CD4-positive, alpha-beta T cell treated with Interleukin-10 for 1 hour (primary cell): ENCODE measurements around the gene BAIAP3.
"Not testable (repeated sequence)": the region's sequence is repeated elsewhere in the genome, so short reads cannot be mapped to it uniquely, and the experiment has no call there.

Experiments
- DNase-seq: peaks from one replicate; pipeline ENCODE4 v3.0.0-alpha.2; 2020

Gene BAIAP3

GRCh38 chr16:1333149-1333812 is at the start of gene BAIAP3:
BAIAP3 (plus strand) TSS chr16:1333645; CDS start chr16:1338550, 4,905 bp downstream.
- DNase-seq, result peak; percentile 51

- no peak for DNase-seq
Measured at GRCh38 chr16:1283996-1284616, 49.3 kb upstream of the BAIAP3 start.

GRCh38 chr16:1285669-1286512 is 47.6 kb upstream of the BAIAP3 start:
- no peak for DNase-seq

- DNase-seq, result no peak
Measured at GRCh38 chr16:1286513-1287094, 46.8 kb upstream of the BAIAP3 start.

GRCh38 chr16:1287982-1288670 is 45.3 kb upstream of the BAIAP3 start:
- no peak for DNase-seq

GRCh38 chr16:1288813-1289476 is 44.5 kb upstream of the BAIAP3 start:
- peak; percentile 18 for DNase-seq

GRCh38 chr16:1289477-1289866 is 44.0 kb upstream of the BAIAP3 start:
- no peak for DNase-seq

- no peak for DNase-seq
Measured at GRCh38 chr16:1290063-1290501, 43.4 kb upstream of the BAIAP3 start.

- DNase-seq, result no peak
Measured at GRCh38 chr16:1290860-1291575, 42.4 kb upstream of the BAIAP3 start.

GRCh38 chr16:1291576-1291974 is 41.9 kb upstream of the BAIAP3 start:
- DNase-seq, result no peak

GRCh38 chr16:1292208-1292607 is 41.2 kb upstream of the BAIAP3 start:
- not testable (repeated sequence) for DNase-seq

- not testable (repeated sequence) for DNase-seq
Measured at GRCh38 chr16:1292808-1293207, 40.6 kb upstream of the BAIAP3 start.

GRCh38 chr16:1293921-1294656 is 39.4 kb upstream of the BAIAP3 start:
- DNase-seq, result no peak

- DNase-seq, result no peak
Measured at GRCh38 chr16:1295465-1295864, 38.0 kb upstream of the BAIAP3 start.

GRCh38 chr16:1296688-1297017 is 36.8 kb upstream of the BAIAP3 start:
- DNase-seq, result not testable (repeated sequence)

GRCh38 chr16:1297018-1297696 is 36.3 kb upstream of the BAIAP3 start:
- DNase-seq, result no peak

- no peak for DNase-seq
Measured at GRCh38 chr16:1298406-1298805, 35.0 kb upstream of the BAIAP3 start.

GRCh38 chr16:1299012-1299867 is 34.2 kb upstream of the BAIAP3 start:
- no peak for DNase-seq

- DNase-seq, result no peak
Measured at GRCh38 chr16:1299868-1300203, 33.6 kb upstream of the BAIAP3 start.
